ENCODE data around the gene IGFL4. TPM values are rescaled to one million over a fixed set of nuclear protein-coding genes. Genes with fewer than 3 reads are reported as not detected.

Gene IGFL4
- total RNA-seq, 1 donor from 2014 or later = 1.3 TPM

- no peaks in the 10 kb centered on the region for H3K9me3 Mint-ChIP-seq
- no peak overlapping the region for H3K4me3 Mint-ChIP-seq
These were observed 45.0 kb downstream of the IGFL4 start for GRCh38 chr19:45995715-45996385.

GRCh38 chr19:45994998-45995714 lies 45.6 kb downstream of the IGFL4 start, which contains the start of gene CCDC61:
Gene CCDC61 (plus strand): TSS chr19:45995467. CDS start chr19:46003019, 7,552 bp downstream.
- H3K27me3 Mint-ChIP-seq = peaks cover 18% of the 10 kb centered on the region

More at GRCh38 chr19:45995715-45996385, 45.0 kb downstream of the IGFL4 start:
- Mint-ChIP-seq H3K27me3 (peaks cover 19% of the 10 kb centered on the region), H3K27ac (no peak overlapping the region), H3K36me3 (peaks cover 3% of the 10 kb centered on the region), H3K4me1 (ENCODE audit: unreplicated experiment) (peaks cover 27% of the 10 kb centered on the region)
- no peak for DNase-seq (ENCODE audit: extremely low spot score, unreplicated experiment)
- no peak for TF ChIP-seq CTCF (conservative IDR thresholded peaks at IDR 0.05)

GRCh38 chr19:45994456-45994997 lies 46.3 kb downstream of the IGFL4 start:
- Mint-ChIP-seq H3K27ac (no peak overlapping the region), H3K27me3 (peaks cover 15% of the 10 kb centered on the region), H3K4me3 (no peak overlapping the region), H3K4me1 (ENCODE audit: unreplicated experiment) (peaks cover 16% of the 10 kb centered on the region), H3K9me3 (no peaks in the 10 kb centered on the region), H3K36me3 (peaks cover 3% of the 10 kb centered on the region)
- TF ChIP-seq CTCF (conservative IDR thresholded peaks at IDR 0.05) = no peak
- no peak for DNase-seq (ENCODE audit: extremely low spot score, unreplicated experiment)

More at GRCh38 chr19:45994998-45995714, 45.6 kb downstream of the IGFL4 start, which contains the start of gene CCDC61:
- H3K4me1 Mint-ChIP-seq (ENCODE audit: unreplicated experiment) = peaks cover 22% of the 10 kb centered on the region
- no peak for TF ChIP-seq CTCF (conservative IDR thresholded peaks at IDR 0.05)
- H3K27ac Mint-ChIP-seq = no peak within 1 kb of the TSS
- DNase-seq (ENCODE audit: extremely low spot score, unreplicated experiment) = peak; percentile 95
- H3K36me3 Mint-ChIP-seq = peaks cover 3% of the 10 kb centered on the region
- H3K4me3 Mint-ChIP-seq = no peak within 1 kb of the TSS
- no peaks in the 10 kb centered on the region for H3K9me3 Mint-ChIP-seq

GRCh38 chr19:45990113-45990728 lies 50.6 kb downstream of the IGFL4 start:
- DNase-seq (ENCODE audit: extremely low spot score, unreplicated experiment) = no peak
- Mint-ChIP-seq H3K27me3 (peaks cover 17% of the 10 kb centered on the region), H3K27ac (no peak overlapping the region), H3K36me3 (no peaks in the 10 kb centered on the region), H3K9me3 (no peaks in the 10 kb centered on the region), H3K4me3 (no peak overlapping the region), H3K4me1 (ENCODE audit: unreplicated experiment) (no peaks in the 10 kb centered on the region)
- TF ChIP-seq CTCF (conservative IDR thresholded peaks at IDR 0.05) = no peak

Small RNA genes within 50 kb of the gene (microRNA-seq; reads per million reads assigned to microRNA genes)
- 227 reads per million, percentile 69 among the genes with 10 or more reads in this experiment for gene MIR769

Other genes with a start within 250 kb of the IGFL4 start
- 56.3 and 94.0 TPM in 2 replicates for gene DMWD, start 248.2 kb downstream of the IGFL4 start, total RNA-seq (ENCODE audit: low replicate concordance)
- 0.19 and 0.26 TPM in 2 replicates for gene RSPH6A, start 225.7 kb downstream of the IGFL4 start, total RNA-seq (ENCODE audit: low replicate concordance)
- gene SYMPK, start 177.9 kb downstream of the IGFL4 start, total RNA-seq (ENCODE audit: low replicate concordance) = 66.7 and 93.0 TPM in 2 replicates
- gene FOXA3, start 176.7 kb downstream of the IGFL4 start, total RNA-seq (ENCODE audit: low replicate concordance) = 3.3 and 5.0 TPM in 2 replicates
- 25.5 and 32.2 TPM in 2 replicates for gene IRF2BP1, start 154.9 kb downstream of the IGFL4 start, total RNA-seq (ENCODE audit: low replicate concordance)
- 8.0 and 8.5 TPM in 2 replicates for gene MYPOP, start 138.4 kb downstream of the IGFL4 start, total RNA-seq (ENCODE audit: low replicate concordance)
- not detected in 2 replicates for gene NANOS2, start 126.2 kb downstream of the IGFL4 start, total RNA-seq (ENCODE audit: low replicate concordance)
- gene NOVA2, start 67.1 kb downstream of the IGFL4 start, total RNA-seq (ENCODE audit: low replicate concordance) = 0.17 and 5.0 TPM in 2 replicates
- gene CCDC61, start 45.5 kb downstream of the IGFL4 start, total RNA-seq (ENCODE audit: low replicate concordance) = 16.9 and 19.4 TPM in 2 replicates
- not detected in 2 replicates for gene PGLYRP1, start 17.9 kb downstream of the IGFL4 start, total RNA-seq (ENCODE audit: low replicate concordance)
- gene IGFL3, start 83.7 kb upstream of the IGFL4 start, total RNA-seq (ENCODE audit: low replicate concordance) = not detected in 2 replicates
- gene IGFL2, start 107.2 kb upstream of the IGFL4 start, total RNA-seq (ENCODE audit: low replicate concordance) = 104 and 441 TPM in 2 replicates
- 0.56 and 0.76 TPM in 2 replicates for gene IGFL1, start 188.7 kb upstream of the IGFL4 start, total RNA-seq (ENCODE audit: low replicate concordance)